ENCODE results near the gene TCN2. TPM values are rescaled to one million over a fixed set of nuclear protein-coding genes. Genes with fewer than 3 reads are reported as not detected.

Gene TCN2
- total RNA-seq, 1 experiment from 2014 or later, result 0.93 TPM

- Histone ChIP-seq H2AFZ (ENCODE audit: low read length) (no peak overlapping the region), H3K79me2 (ENCODE audit: low read length) (no peaks in the 10 kb centered on the region), H3K4me1 (ENCODE audit: low read length) (no peaks in the 10 kb centered on the region), H3K27ac (ENCODE audit: low read length) (no peak overlapping the region), H3K27me3 (ENCODE audit: low read length) (no peaks in the 10 kb centered on the region), H4K20me1 (ENCODE audit: insufficient read depth, low read depth, low read length) (0 out of 2 replicates have a peak, but pooled peaks cover 21% of the 10 kb centered on the region), H3K4me3 (ENCODE audit: low read length) (no peak overlapping the region), H3K36me3 (ENCODE audit: insufficient read depth, low read length) (peaks cover 2% of the 10 kb centered on the region), H3K4me2 (ENCODE audit: low read depth, low read length, poor library complexity, severe bottlenecking) (no peak overlapping the region), H3K9ac (ENCODE audit: low read length) (no peak overlapping the region), H3K9me2 (replicated peaks; ENCODE audit: insufficient read depth, low read length) (no peaks in the 10 kb centered on the region), H3K9me3 (ENCODE audit: low read length) (no peaks in the 10 kb centered on the region)
- DNase-seq, result no peak
These were observed 33.3 kb upstream of the TCN2 start for GRCh38 chr22:30573594-30574094.

GRCh38 chr22:30574095-30574981 is 32.6 kb upstream of the TCN2 start, which contains the start of gene GAL3ST1:
GAL3ST1 (minus strand) TSS chr22:30574665; CDS start chr22:30557392, 17,273 bp downstream.
- peaks cover 2% of the 10 kb centered on the region for H3K36me3 ChIP-seq (ENCODE audit: insufficient read depth, low read length)

GRCh38 chr22:30574997-30575671 is 31.8 kb upstream of the TCN2 start:
- Histone ChIP-seq H3K27ac (ENCODE audit: low read length) (no peak overlapping the region), H3K27me3 (ENCODE audit: low read length) (no peaks in the 10 kb centered on the region), H3K9ac (ENCODE audit: low read length) (no peak overlapping the region), H3K9me2 (replicated peaks; ENCODE audit: insufficient read depth, low read length) (no peaks in the 10 kb centered on the region), H3K9me3 (ENCODE audit: low read length) (no peaks in the 10 kb centered on the region), H3K4me1 (ENCODE audit: low read length) (no peaks in the 10 kb centered on the region), H3K36me3 (ENCODE audit: insufficient read depth, low read length) (peaks cover 2% of the 10 kb centered on the region), H3K4me2 (ENCODE audit: low read depth, low read length, poor library complexity, severe bottlenecking) (no peak overlapping the region), H2AFZ (ENCODE audit: low read length) (no peak overlapping the region), H3K4me3 (ENCODE audit: low read length) (no peak overlapping the region), H4K20me1 (ENCODE audit: insufficient read depth, low read depth, low read length) (0 out of 2 replicates have a peak, but pooled peaks cover 21% of the 10 kb centered on the region), H3K79me2 (ENCODE audit: low read length) (no peaks in the 10 kb centered on the region)
- no peak for DNase-seq

More at GRCh38 chr22:30574095-30574981, 32.6 kb upstream of the TCN2 start, which contains the start of gene GAL3ST1:
- no peaks in the 10 kb centered on the region for H3K9me2 ChIP-seq (replicated peaks; ENCODE audit: insufficient read depth, low read length)
- no peak within 1 kb of the TSS for H3K27ac ChIP-seq (ENCODE audit: low read length)
- no peaks in the 10 kb centered on the region for H3K4me1 ChIP-seq (ENCODE audit: low read length)
- H4K20me1 ChIP-seq (ENCODE audit: insufficient read depth, low read depth, low read length), result 0 out of 2 replicates have a peak, but pooled peaks cover 21% of the 10 kb centered on the region
- no peak for DNase-seq
- H3K9me3 ChIP-seq (ENCODE audit: low read length), result no peaks in the 10 kb centered on the region
- H3K27me3 ChIP-seq (ENCODE audit: low read length), result no peaks in the 10 kb centered on the region
- H3K4me2 ChIP-seq (ENCODE audit: low read depth, low read length, poor library complexity, severe bottlenecking), result no peak within 1 kb of the TSS
- H3K79me2 ChIP-seq (ENCODE audit: low read length), result no peaks in the 10 kb centered on the region
- H2AFZ ChIP-seq (ENCODE audit: low read length), result no peak within 1 kb of the TSS
- no peak within 1 kb of the TSS for H3K9ac ChIP-seq (ENCODE audit: low read length)
- H3K4me3 ChIP-seq (ENCODE audit: low read length), result no peak within 1 kb of the TSS

- no peaks in the 10 kb centered on the region for H3K27me3 ChIP-seq (ENCODE audit: low read length)
- peaks cover 6% of the 10 kb centered on the region for H3K36me3 ChIP-seq (ENCODE audit: insufficient read depth, low read length)
- no peak overlapping the region for H3K27ac ChIP-seq (ENCODE audit: low read length)
- H3K4me3 ChIP-seq (ENCODE audit: low read length), result no peak overlapping the region
- 0 out of 2 replicates have a peak, but pooled peaks cover 21% of the 10 kb centered on the region for H4K20me1 ChIP-seq (ENCODE audit: insufficient read depth, low read depth, low read length)
- no peak overlapping the region for H2AFZ ChIP-seq (ENCODE audit: low read length)
- no peaks in the 10 kb centered on the region for H3K4me1 ChIP-seq (ENCODE audit: low read length)
- H3K4me2 ChIP-seq (ENCODE audit: low read depth, low read length, poor library complexity, severe bottlenecking), result no peak overlapping the region
- no peak for DNase-seq
- no peak overlapping the region for H3K9ac ChIP-seq (ENCODE audit: low read length)
- no peaks in the 10 kb centered on the region for H3K9me3 ChIP-seq (ENCODE audit: low read length)
- H3K79me2 ChIP-seq (ENCODE audit: low read length), result no peaks in the 10 kb centered on the region
- no peaks in the 10 kb centered on the region for H3K9me2 ChIP-seq (replicated peaks; ENCODE audit: insufficient read depth, low read length)
These were observed 31.1 kb upstream of the TCN2 start for GRCh38 chr22:30575859-30576258.

GRCh38 chr22:30578481-30578880 is 28.5 kb upstream of the TCN2 start:
- H3K9me2 ChIP-seq (replicated peaks; ENCODE audit: insufficient read depth, low read length), result no peaks in the 10 kb centered on the region
- no peak overlapping the region for H3K4me3 ChIP-seq (ENCODE audit: low read length)
- H3K9me3 ChIP-seq (ENCODE audit: low read length), result no peaks in the 10 kb centered on the region
- no peak for DNase-seq
- no peak overlapping the region for H3K27ac ChIP-seq (ENCODE audit: low read length)
- H3K27me3 ChIP-seq (ENCODE audit: low read length), result no peaks in the 10 kb centered on the region
- no peaks in the 10 kb centered on the region for H3K4me1 ChIP-seq (ENCODE audit: low read length)
- H3K36me3 ChIP-seq (ENCODE audit: insufficient read depth, low read length), result peaks cover 12% of the 10 kb centered on the region
- no peak overlapping the region for H2AFZ ChIP-seq (ENCODE audit: low read length)
- H3K79me2 ChIP-seq (ENCODE audit: low read length), result no peaks in the 10 kb centered on the region
- 0 out of 2 replicates have a peak, but pooled peaks cover 11% of the 10 kb centered on the region for H4K20me1 ChIP-seq (ENCODE audit: insufficient read depth, low read depth, low read length)
- no peak overlapping the region for H3K9ac ChIP-seq (ENCODE audit: low read length)
- no peak overlapping the region for H3K4me2 ChIP-seq (ENCODE audit: low read depth, low read length, poor library complexity, severe bottlenecking)

GRCh38 chr22:30580896-30581295 is 26.1 kb upstream of the TCN2 start:
- no peak overlapping the region for H3K27ac ChIP-seq (ENCODE audit: low read length)
- H3K4me3 ChIP-seq (ENCODE audit: low read length), result no peak overlapping the region
- H2AFZ ChIP-seq (ENCODE audit: low read length), result no peak overlapping the region
- H4K20me1 ChIP-seq (ENCODE audit: insufficient read depth, low read depth, low read length), result peaks cover 12% of the 10 kb centered on the region; the same call in 1 of the 2 replicates
- H3K9me3 ChIP-seq (ENCODE audit: low read length), result no peaks in the 10 kb centered on the region
- H3K36me3 ChIP-seq (ENCODE audit: insufficient read depth, low read length), result peaks cover 16% of the 10 kb centered on the region
- no peak overlapping the region for H3K4me2 ChIP-seq (ENCODE audit: low read depth, low read length, poor library complexity, severe bottlenecking)
- DNase-seq, result no peak
- no peaks in the 10 kb centered on the region for H3K27me3 ChIP-seq (ENCODE audit: low read length)
- H3K9ac ChIP-seq (ENCODE audit: low read length), result no peak overlapping the region
- H3K79me2 ChIP-seq (ENCODE audit: low read length), result no peaks in the 10 kb centered on the region
- H3K4me1 ChIP-seq (ENCODE audit: low read length), result no peaks in the 10 kb centered on the region
- no peaks in the 10 kb centered on the region for H3K9me2 ChIP-seq (replicated peaks; ENCODE audit: insufficient read depth, low read length)

- Histone ChIP-seq H3K4me3 (ENCODE audit: low read length) (no peak overlapping the region), H3K9me2 (replicated peaks; ENCODE audit: insufficient read depth, low read length) (no peaks in the 10 kb centered on the region), H3K9me3 (ENCODE audit: low read length) (no peaks in the 10 kb centered on the region), H3K4me2 (ENCODE audit: low read depth, low read length, poor library complexity, severe bottlenecking) (no peak overlapping the region), H4K20me1 (ENCODE audit: insufficient read depth, low read depth, low read length) (peaks cover 14% of the 10 kb centered on the region; the same call in 1 of the 2 replicates), H3K9ac (ENCODE audit: low read length) (no peak overlapping the region), H3K27me3 (ENCODE audit: low read length) (no peaks in the 10 kb centered on the region), H3K27ac (ENCODE audit: low read length) (no peak overlapping the region), H3K79me2 (ENCODE audit: low read length) (no peaks in the 10 kb centered on the region), H2AFZ (ENCODE audit: low read length) (no peak overlapping the region), H3K4me1 (ENCODE audit: low read length) (no peaks in the 10 kb centered on the region), H3K36me3 (ENCODE audit: insufficient read depth, low read length) (peaks cover 24% of the 10 kb centered on the region)
- DNase-seq, result no peak
These were observed 24.9 kb upstream of the TCN2 start for GRCh38 chr22:30582051-30582450.
